Peyer's patch (tissue), 4 donors: ENCODE results near the gene TNIK.

ENCODE experiments used
- POLR2A ChIP-seq, 2 donors: fragments of 450-650 bp; IDR thresholded peaks; one replicate each; pipeline ENCODE4 v1.5.1; 2017; ENCODE audit warnings: antibody characterized with exemption in 2 of 2, mild to moderate bottlenecking in 2 of 2, moderate library complexity in 2 of 2
- TF ChIP-seq, protein P1 (sequence below), 6 experiments: fragments of 450-650 bp in 4 of 6; fragments of 200-600 bp in 2 of 6; sonication (generic) in 1 of 6; IDR thresholded peaks; one replicate each; pipeline ENCODE4 v1.5.1; 2017 to 2019; ENCODE audit warnings: antibody characterized with exemption in 6 of 6, mild to moderate bottlenecking in 3 of 6, moderate library complexity in 1 of 6

- TF ChIP-seq, protein P1, sequence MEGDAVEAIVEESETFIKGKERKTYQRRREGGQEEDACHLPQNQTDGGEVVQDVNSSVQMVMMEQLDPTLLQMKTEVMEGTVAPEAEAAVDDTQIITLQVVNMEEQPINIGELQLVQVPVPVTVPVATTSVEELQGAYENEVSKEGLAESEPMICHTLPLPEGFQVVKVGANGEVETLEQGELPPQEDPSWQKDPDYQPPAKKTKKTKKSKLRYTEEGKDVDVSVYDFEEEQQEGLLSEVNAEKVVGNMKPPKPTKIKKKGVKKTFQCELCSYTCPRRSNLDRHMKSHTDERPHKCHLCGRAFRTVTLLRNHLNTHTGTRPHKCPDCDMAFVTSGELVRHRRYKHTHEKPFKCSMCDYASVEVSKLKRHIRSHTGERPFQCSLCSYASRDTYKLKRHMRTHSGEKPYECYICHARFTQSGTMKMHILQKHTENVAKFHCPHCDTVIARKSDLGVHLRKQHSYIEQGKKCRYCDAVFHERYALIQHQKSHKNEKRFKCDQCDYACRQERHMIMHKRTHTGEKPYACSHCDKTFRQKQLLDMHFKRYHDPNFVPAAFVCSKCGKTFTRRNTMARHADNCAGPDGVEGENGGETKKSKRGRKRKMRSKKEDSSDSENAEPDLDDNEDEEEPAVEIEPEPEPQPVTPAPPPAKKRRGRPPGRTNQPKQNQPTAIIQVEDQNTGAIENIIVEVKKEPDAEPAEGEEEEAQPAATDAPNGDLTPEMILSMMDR (IDR thresholded peaks at IDR 0.05): no peak
- TF ChIP-seq POLR2A (IDR thresholded peaks at IDR 0.05): no peak
Observed at GRCh38 chr3:171314341-171314740, 145.9 kb downstream of the TNIK start.
